ENCODE results near the gene TSPEAR. TPM values are rescaled to one million over a fixed set of nuclear protein-coding genes. Genes with fewer than 3 reads are reported as not detected.
"Not testable (repeated sequence)": the region's sequence is repeated elsewhere in the genome, so short reads cannot be mapped to it uniquely, and the experiment has no call there.

Gene TSPEAR
- polyA plus RNA-seq, 3 donors = 0.53 to 0.67 (median 0.62) TPM

GRCh38 chr21:44657635-44658540 lies 53.5 kb downstream of the TSPEAR start, which contains the start of gene KRTAP12-3:
Gene KRTAP12-3, plus strand, starts transcription at chr21:44657932. Its CDS starts 48 bp downstream, at chr21:44657980.
- no peak for DNase-seq (ENCODE audit: low read depth in 3 of 3, low spot score in 2 of 3)

GRCh38 chr21:44656868-44657267 lies 54.5 kb downstream of the TSPEAR start:
- DNase-seq (ENCODE audit: low read depth in 3 of 3, low spot score in 2 of 3) = no peak

DNA sequence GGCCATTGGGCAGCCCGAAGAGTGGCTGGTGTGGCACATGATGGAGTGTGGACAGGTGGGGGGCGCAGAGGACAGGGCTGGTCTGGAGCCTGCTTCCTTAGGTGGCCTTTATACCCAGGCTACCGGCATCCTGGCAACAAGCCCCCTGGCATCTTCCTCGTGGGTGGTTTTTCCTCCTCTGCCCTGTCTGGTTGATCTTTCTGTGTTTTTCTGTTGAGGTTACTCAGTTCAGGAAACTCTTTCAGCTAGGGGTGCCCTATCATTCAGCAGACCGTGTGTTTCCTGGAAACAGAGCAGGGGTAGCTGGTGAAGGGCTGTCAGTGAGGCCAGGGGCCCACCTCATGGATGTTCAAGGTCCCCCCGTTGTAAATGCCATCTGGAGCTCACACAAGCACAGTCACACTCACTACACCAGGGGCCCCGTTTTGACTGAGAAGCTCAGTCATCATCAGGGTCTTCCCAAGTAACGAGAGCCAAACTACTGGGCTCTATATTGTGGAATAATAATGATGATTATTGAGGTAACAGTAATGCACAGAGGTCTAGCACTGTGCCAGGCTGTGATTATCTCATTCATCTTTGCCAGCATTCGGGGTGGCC lies 56.7 kb downstream of the TSPEAR start, which contains the start of gene KRTAP12-4:
TSS of gene KRTAP12-4 (minus strand) at position 84 of the 600 bp plus-strand sequence. CDS start at position 39, 45 bp downstream.
- no peak for DNase-seq (ENCODE audit: low read depth in 3 of 3, low spot score in 2 of 3)

- no peak for DNase-seq (ENCODE audit: low read depth in 3 of 3, low spot score in 2 of 3)
These were observed 57.5 kb downstream of the TSPEAR start for GRCh38 chr21:44653656-44654575.

DNA sequence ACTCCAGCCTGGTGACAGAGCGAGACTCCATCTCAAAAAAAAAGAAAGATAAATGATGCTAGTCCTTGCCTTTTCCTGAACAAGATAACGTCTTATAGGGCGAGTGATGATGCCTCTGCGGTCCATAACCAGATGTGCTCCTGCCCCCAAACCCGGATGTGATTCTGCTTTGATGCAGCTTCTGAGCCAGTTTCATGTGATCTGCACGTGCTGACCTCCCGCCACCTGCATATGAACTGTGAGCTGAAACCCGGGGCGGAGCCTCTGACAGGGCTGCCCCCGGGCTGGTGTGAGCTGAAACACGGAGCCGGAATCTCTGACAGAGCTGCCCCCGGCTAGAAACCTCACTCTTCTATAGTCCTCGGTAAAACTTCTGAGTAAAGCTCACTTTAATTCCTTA lies 58.2 kb downstream of the TSPEAR start:
- DNase-seq (ENCODE audit: low read depth in 3 of 3, low spot score in 2 of 3) = no peak

DNA sequence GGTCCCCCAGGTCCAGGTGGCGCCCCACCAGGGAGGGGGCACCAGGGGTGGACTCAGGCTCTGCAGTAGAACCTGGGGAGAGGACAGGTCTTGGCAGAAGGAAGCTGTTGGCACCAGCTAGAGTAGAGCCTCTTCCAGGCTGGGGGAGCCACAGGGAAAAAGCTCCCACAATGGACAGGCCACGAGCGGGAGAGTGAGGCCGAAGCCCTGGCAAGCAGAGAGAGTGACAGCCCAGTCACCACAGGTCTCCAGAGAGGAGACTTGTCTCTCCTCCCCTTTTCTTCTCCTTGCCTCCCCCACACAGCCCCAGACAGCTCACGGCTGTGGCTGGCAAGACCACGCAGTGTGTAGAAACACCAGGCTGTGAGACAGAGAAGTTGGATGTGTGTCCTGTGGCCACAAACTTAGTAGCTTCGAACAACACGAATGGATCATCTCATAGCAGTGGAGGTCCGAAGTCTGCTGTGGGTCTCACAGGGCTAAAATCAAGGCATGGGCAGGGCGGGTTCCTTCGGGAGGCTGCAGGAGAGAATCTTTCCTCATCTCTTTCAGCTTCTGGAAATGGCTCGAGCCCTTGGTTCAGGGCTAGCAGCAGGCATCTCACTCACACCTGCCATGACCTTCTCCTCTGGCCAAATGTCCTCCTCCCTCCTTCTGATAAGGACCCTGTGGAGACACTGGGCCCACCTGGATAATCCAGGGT lies 60.2 kb downstream of the TSPEAR start:
- DNase-seq (ENCODE audit: low read depth in 3 of 3, low spot score in 2 of 3) = no peak

DNA sequence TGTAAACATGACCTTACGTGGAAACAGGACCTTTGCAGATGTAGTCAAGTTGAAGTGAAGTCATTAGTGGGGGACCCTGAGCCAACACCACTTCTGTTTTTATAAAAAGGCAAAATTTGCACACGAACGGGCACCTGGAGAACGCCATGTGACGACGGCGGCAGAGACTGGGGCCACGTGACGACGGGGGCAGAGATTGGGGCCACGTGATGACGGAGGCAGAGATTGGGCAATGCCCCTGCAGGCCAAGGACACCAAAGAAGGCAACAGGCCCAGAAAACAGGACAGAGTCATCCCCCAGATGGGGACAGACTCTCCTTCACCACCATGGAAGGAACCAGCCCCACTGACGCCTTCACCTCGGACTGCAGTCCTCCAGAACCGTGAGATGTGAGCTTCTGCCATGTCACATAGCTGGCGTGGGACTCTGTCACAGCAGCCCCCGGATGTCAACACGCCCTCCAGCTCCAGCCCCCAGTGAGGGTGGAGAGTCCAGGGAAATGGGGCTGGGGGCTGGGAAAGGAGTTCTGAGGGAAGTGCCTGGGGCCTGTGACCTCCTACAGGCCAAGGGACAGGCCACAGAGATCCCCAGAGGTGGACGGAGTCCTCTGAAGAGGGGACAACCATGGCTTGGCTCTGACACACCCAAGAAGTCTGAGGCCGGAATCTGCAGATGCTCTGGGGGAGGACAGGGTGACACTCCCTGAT lies 61.0 kb downstream of the TSPEAR start:
- DNase-seq (ENCODE audit: low read depth in 3 of 3, low spot score in 2 of 3) = no peak

- DNase-seq (ENCODE audit: low read depth in 3 of 3, low spot score in 2 of 3) = no peak
These were observed 61.8 kb downstream of the TSPEAR start for GRCh38 chr21:44649521-44650100.

DNA sequence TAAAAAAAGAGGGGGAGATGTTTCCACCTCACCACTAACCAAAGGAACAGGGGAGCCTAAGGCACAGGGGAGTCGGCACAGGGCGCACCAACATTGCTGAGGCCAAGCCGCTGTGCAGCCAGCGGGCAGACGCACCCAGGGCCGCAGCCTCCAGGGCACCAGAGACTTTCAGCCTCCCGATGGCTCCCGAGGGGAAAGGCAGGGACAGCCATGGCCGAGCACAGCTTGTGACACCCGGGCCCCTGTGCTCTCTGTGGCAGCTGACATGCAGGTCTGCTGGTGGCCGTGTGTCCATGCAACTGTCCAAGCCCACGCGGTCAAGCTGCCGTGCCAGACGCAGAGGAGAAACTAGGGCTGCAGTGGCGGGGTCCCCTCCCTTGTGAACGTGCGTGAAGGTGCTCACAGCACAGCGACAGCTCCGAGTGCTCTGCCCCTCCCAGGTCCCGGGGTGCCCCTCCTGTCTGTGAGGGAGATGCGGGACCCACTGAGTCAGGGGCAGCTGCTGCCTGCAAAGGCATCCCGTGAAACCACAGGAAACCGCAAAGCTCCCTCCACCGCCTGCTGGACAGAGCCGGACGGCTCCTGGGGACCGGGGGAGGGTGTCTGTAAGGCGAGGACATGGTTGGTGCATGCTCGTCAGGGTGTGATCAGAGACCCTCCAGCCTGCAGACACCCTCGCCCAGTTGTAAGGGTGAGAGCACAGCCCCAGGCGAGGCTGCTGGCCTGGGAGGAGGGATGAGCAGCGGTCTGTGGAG lies 62.6 kb downstream of the TSPEAR start:
- no peak for DNase-seq (ENCODE audit: low read depth in 3 of 3, low spot score in 2 of 3)

DNA sequence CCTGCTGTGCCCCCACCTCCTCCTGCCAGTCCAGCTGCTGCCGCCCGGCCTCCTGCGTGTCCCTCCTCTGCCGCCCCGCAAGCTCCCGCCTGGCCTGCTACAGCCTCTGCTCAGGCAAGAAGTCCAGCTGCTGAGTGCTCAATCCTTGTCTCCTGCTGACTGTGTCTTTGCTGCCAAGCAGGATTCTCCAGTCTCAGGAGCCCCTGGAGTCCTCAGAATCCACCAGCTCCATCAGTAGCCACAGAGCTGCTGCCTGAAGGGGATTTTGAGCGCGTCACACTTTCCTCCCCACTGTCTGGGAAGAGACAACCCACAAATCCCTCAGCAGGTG lies 64.2 kb downstream of the TSPEAR start:
- DNase-seq (ENCODE audit: low read depth in 3 of 3, low spot score in 2 of 3) = no peak

GRCh38 chr21:44646366-44647221 lies 64.8 kb downstream of the TSPEAR start, which contains the start of gene KRTAP10-11:
Gene KRTAP10-11, plus strand, starts transcription at chr21:44646414. Its CDS starts 45 bp downstream, at chr21:44646459.
- DNase-seq (ENCODE audit: low read depth in 3 of 3, low spot score in 2 of 3) = not testable (repeated sequence)

DNA sequence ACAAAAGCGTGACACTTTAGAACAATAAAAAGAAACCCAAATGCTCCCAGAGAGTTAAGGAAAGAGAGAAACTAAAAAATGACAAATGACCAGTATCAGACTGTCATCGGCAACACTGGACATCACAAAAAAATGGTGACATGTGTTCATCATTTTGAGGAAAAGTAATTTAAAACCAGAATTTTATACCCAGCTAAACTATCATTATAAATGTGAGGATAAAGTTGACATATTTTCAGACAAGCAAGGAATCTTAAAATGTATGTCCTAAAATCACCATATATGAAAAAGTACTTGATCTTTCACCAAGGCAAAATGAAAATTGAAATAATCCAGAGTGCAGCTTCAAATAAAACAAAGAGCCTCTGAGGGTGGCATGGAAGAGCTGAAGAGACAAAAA lies 66.5 kb downstream of the TSPEAR start:
- DNase-seq (ENCODE audit: low read depth in 3 of 3, low spot score in 2 of 3) = no peak

DNA sequence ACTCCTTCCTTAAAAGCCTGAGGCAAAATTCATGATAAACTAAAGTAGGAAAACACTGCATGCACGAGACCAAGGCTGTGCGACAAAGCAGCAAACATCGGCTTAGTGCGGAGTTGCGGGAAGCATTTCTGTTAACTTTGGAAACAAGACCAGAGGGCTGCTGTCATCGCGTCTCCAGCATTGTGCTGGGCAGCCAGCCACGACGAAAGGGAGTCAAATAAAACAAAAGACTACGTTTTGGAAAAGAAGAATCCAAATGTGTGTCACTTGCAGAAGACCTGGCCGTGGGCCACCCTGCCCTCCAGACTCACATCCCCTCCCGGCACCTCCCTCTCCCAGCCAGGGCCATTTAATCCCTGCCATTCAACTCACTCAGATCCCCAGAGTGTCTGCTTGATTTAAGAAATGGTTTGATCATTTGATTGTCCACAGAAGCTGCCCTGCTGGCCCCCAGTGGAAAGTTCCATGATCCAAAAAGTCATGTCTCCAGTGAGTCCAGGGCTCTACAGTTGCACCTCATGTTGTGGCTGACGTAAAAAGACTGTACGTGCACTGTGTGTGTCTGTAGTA lies 67.5 kb downstream of the TSPEAR start:
- DNase-seq (ENCODE audit: low read depth in 3 of 3, low spot score in 2 of 3) = no peak

DNA sequence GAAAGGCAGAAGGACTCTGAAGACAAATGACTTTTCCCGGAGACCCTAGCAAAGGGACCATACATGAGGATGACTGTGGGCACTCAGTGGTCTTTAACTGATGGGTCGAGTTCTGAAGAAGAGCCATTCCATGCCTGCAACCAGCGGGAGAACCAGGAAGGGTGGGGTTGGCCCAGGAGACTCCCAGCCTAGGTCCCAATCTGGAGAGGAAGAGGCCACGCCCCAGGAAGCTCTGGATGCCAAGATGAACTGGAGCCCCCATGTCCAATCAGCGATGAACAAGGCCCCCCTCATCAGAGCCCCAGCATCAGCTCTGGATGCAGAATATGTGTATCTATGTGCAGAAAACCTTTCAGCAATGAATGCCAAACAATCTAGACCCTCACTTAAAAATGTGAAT lies 70.6 kb downstream of the TSPEAR start:
- no peak for DNase-seq (ENCODE audit: low read depth in 3 of 3, low spot score in 2 of 3)

DNA sequence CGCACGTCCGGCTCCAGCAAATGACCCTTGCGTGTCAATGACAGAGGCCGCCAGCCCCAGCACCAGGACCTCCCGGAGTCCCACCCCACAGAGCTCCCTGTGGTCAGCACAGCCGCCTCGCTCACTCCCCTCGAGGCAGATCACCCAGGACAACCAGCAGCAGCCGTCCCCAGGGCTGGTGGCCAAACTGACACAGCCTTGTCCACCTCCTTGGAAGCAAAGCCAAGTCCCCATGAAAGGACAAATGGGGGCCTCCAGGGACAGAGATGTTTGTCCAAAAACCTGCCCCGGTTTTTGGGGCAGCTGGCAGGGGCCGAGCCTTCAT lies 72.1 kb downstream of the TSPEAR start:
- DNase-seq (ENCODE audit: low read depth in 3 of 3, low spot score in 2 of 3) = no peak

DNA sequence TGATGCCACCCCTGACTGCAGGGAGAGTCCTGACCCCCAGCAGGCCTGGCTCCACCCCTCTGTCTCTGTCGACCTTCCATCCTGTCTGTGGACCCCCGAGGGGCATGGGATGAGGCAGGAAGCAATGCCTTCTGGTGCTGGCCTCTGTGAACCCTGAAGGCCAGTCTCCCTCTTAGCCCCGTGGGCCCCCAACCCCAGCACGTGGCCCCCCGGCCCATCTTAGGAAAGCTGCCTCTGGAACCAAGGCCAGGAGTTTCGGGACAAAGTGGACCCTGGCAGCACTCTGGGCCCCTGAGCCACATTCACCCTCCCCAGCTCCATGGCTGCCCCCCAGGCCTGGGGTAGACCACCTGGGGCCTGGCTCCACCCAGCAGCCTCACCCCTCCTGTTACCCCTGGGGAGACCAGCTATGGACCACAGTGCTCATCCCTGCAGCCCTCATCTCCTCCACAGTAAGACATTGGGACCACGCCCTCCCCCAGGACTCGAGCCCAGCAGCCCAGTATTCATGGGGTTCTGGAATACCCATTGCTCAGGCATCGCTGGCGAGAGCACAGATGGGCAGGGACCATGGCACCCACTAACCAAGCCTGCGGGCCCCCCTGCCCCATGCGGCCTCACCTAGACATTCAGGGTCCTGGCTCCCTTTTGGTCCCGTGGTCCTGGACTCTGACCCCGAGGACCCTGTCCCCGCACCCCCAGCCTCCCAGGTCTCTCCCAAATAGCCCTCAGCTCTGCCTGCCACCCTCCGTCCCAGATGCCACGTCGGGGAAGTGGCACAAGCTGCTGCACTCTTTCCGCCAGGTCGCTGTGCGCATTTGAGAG lies 72.7 kb downstream of the TSPEAR start:
- not testable (repeated sequence) for DNase-seq (ENCODE audit: low read depth in 3 of 3, low spot score in 2 of 3)
